Right ventricle myocardium inferior (tissue), 1 donor: ENCODE data around the gene SLC25A11. TPM values are rescaled to one million over a fixed set of nuclear protein-coding genes. Genes with fewer than 3 reads are reported as not detected.
A peak's percentile ranks its signal among the peaks of the same experiment; 100 is the strongest.
"Not testable (repeated sequence)": the region's sequence is repeated elsewhere in the genome, so short reads cannot be mapped to it uniquely, and the experiment has no call there.

Experiments used
- ATAC-seq: fragments of 200-7000 bp; cut with Tn5 transposase; one replicate; pipeline ENCODE4 v1.9.1; 2020; ENCODE audit warnings: mild to moderate bottlenecking, moderate library complexity
- DNase-seq: peaks from one replicate; pipeline ENCODE4 v3.0.0; 2021; ENCODE audit errors: missing footprints
- intact Hi-C: fragments of 100-400 bp; cut with DNase I; formaldehyde crosslinking; loops from one replicate; pipeline ENCODE4 v1.11.0; 2022
- total RNA-seq: library from RNA; stranded (reverse); fragmentation: NEBNext Ultra II Directional; extraction: Animal tissue kit (Norgen Biotek cat#: 25700); gene quantifications from one replicate; pipeline ENCODE4 v1.2.1, GENCODE V29; 2021
- donor health status: DM: no; HTN: yes; CAD: no; lungs with severe emphysema.

Gene SLC25A11
- total RNA-seq, 1 donor from 2014 or later, result 199 TPM

DNA sequence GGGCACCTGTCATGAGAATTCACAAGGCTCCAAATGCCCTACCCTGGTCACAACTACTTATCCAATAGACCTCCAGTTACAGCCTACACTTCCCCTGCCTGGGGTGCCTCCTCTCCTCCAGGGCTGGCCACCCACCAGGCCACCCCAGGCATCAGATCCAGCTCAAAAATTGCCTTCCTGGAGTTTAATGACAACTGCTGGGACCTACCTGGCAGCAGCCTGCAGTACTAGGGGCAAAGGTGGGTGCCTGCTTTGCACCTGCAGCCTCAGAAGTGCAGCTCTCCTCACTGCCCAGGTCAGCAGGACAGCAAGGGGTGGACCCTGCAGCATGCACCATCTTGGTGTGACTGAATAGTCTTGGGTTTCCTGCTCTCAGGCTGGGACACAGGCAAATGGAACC, 4.2 kb downstream of the SLC25A11 start:
- intact Hi-C loops, result no loop called here
- DNase-seq, result no peak
- no peak for ATAC-seq

DNA sequence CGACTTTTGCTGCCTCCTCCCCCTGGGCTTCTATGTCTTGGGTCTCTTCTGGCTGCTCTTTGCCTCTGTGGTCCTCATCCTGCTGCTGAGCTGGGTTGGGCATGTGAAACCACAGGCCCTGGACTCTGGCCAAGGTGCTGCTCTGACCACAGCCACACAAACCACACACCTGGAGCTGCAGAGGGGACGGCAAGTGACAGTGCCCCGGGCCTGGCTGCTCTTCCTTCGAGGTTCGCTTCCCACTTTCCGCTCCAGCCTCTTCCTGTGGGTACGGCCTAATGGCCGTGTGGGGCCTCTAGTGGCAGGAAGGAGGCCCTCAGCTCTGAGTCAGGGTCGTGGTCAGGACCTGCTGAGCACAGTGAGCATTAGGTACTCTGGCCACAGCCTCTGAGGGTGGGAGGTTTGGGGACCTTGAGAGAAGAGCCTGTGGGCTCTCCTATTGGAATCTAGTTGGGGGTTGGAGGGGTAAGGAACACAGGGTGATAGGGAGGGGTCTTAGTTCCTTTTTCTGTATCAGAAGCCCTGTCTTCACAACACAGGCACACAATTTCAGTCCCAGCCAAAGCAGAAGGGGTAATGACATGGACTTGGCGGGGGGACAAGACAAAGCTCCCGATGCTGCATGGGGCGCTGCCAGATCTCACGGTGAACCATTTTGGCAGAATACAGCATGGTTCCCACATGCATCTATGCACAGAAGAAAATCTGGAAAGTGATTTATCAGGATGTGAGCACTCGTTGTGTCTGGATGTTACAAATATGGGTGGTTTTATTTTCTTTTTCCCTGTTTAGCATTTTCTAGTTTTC, 5.5 kb downstream of the SLC25A11 start:
- DNase-seq, result no peak
- intact Hi-C loops, result no loop called here
- peak; percentile 42 for ATAC-seq

DNA sequence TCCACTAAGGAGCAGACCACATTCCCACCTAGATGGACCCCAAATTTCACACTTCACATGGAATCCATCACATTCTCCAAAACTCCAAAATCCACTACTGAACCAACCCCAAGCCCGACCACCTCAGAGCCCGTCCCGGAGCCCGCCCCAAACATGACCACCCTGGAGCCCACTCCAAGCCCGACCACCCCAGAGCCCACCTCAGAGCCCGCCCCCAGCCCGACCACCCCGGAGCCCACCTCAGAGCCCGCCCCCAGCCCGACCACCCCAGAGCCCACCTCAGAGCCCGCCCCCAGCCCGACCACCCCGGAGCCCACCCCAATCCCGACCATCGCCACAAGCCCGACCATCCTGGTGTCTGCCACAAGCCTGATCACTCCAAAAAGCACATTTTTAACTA, 6.2 kb downstream of the SLC25A11 start:
- ATAC-seq, result no peak
- DNase-seq, result no peak
- intact Hi-C loops, result no loop called here

DNA sequence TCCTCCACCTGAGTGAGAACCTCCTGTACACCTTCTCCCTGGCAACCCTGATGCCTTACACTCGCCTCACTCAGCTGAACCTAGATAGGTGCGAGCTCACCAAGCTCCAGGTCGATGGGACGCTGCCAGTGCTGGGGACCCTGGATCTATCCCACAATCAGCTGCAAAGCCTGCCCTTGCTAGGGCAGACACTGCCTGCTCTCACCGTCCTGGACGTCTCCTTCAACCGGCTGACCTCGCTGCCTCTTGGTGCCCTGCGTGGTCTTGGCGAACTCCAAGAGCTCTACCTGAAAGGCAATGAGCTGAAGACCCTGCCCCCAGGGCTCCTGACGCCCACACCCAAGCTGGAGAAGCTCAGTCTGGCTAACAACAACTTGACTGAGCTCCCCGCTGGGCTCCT, 7.1 kb downstream of the SLC25A11 start:
- ATAC-seq (no peak), DNase-seq (no peak)
- intact Hi-C loops, result no loop called here

DNA sequence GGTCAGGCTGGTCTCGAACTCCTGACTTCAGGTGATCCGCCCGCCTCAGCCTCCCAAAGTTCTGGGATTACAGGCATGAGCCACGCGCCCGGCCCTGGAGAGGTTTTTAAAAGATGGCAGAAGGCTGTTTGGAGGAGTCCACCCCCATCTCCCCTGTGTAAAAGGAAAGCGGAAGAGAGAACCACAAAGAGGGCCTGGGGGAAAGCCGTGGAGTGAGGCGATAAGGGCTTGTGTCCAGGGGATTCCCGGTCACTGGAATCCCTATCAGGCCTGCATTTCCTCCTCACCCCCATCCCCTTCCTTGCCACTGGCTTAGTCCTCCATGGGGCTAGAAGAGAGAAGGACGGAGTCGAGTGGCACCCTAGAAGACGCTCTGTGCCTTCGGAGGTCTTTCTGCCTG, 7.9 kb downstream of the SLC25A11 start, which contains the start of gene GP1BA:
Gene GP1BA (plus strand): TSS at position 315 of the 400 bp plus-strand sequence. CDS start 328 bp downstream, outside the sequence.
- no peak for ATAC-seq

DNA sequence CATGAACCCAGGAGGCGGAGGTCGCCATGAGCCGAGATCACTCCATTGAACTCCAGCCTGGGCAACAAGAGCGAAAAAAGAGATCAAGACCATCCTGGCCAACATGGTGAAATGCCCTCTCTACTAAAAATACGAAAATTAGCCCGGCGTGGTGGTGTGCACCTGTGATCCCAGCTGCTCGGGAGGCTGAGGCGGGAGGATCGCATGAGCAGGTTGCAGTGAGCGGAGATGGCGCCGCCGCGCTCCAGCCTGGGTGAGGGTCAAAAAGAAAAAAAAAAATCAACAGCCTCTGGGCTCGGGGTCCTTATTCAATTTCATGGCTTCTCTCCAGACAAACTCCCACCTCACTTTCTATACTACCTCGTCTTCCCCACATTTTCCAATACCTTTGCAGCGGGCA, 11.0 kb downstream of the SLC25A11 start:
- no peak for ATAC-seq
- intact Hi-C loops, result no loop called here
- DNase-seq, result no peak

More for the DNA sequence above, 7.9 kb downstream of the SLC25A11 start, which contains the start of gene GP1BA:
- intact Hi-C loops, result no loop called here
- DNase-seq, result no peak

DNA sequence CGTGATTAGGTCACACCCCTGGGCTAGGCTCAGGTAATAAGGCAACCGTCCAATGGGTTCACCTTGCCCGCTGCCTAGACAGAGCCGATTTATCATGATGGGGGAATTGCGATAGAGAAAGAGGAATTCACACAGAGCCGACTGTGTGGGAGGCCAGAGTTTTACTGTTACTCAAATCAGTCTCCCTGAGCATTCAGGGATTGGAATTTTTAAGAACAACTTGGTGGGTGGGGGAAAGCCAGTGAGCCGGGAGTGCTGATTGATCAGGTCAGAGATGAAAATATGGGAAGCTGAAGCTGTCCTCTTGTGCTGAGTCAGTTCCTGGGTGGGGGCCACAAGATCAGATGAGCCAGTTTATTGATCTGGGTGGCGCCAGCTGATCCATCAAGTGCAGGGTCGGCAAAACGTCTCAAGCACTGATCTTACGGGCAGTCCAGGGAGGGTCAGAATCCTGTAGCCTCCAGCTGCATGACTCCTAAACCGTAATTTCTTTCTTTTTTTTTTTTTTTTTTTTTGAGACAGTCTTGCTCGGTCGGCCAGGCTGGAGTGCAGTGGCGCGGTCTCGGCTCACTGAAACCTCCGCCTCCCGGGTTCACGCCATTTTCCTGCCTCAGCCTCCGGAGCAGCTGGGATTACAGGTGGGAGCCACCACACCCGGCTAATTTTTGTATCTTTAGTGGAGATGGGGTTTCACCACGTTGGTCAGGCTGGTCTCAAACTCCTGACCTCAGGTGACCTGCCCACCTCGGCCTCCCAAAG, 13.1 kb downstream of the SLC25A11 start:
- intact Hi-C loops, DNase-seq, ATAC-seq: not testable (repeated sequence)

DNA sequence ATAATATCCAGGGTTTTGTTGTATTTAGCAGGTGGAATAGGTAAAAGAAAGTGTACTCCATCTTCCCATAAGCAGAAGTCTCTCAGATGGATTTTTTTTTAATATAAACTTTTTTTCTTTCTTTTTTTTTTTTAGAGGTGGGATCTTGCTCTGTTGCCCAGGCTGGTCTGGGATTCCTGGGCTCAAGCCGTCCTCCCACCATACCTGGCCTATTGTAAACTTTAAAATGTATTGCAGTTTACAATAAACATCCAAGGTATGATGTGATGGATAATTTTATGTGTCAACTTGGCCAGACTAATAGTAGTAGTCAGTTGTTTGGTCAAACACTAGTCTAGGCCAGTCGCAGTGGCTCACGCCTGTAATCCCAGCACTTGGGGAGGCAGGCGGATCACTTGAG, 18.5 kb downstream of the SLC25A11 start:
- ATAC-seq (no peak), DNase-seq (no peak)
- intact Hi-C loops, result no loop called here

DNA sequence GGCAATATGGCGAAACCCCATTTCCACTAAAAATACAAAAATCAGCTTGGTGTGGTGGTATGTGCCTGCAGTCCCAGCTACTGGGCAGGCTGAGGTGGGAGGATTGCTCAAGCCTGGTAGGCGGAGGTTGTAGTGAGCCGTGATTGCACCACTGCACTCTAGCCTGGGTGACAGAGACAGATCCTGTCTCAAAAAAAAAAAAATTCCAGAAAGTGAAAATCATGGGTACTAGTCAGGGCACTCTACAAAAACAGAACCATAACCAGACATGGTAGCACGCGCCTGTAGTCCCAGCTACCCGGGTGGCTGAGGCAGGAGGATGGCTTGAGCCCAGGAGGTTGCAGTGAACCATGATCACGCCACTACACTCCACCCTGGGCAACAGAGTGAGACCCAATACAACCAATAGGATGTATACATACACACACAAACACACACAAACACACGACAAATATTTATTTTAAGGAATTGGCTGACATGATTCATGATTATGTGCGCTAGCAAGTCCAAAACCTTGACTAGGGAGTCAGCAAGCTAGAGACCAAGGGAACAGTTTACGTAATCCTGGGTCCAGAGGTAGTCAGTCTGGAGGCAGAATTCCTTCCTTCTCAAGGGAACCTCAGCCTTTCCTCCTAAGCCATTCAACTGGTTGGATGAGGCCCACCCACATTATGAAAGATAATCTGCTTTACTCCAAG, 19.3 kb downstream of the SLC25A11 start:
- DNase-seq (no peak), ATAC-seq (no peak)
- intact Hi-C loops, result no loop called here

DNA sequence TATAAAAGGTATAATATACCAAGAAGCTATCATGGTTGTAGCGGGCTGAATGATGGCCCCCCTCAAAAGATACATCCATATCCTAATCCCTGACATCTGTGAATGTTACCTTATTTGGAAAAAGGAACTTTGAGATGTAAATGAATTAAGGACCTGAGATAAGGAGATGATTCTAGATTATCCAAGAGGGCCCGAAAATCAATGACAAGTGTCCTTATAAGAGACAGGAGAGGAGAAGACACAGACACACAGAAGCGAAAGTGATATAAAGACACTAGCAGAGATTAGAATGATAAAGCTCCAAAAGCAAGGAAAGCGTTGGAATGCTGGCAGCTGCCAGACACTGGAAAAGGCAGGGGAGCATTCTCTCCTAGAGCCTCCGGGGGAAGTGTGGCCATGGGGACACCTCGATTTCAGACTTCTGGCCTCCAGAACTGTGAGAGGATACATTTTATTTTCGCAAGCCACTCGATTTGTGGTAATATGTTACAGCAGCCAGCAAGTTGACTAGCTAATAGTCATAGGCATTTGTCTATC, 20.3 kb downstream of the SLC25A11 start:
- intact Hi-C loops, result no loop called here

DNA sequence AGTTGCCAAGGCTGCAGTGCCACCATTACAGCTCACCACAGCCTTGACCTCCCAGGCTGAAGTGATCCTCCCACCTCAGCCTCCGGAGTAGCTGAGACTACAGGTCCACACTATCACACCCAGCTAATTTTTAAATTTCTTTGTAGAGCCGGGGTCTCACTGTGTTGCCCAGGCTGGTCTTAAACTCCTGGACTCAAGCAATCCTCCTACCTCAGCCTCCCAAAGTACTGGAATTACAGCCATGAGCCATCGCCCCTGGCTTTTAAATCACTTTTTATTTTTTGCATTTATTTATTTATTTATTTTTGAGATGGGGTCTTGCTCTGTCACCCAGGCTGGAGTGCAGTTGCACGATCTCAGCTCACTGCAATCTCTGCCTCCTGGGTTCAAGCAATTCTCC, 25.3 kb downstream of the SLC25A11 start:
- ATAC-seq, DNase-seq, intact Hi-C loops: not testable (repeated sequence)

More for the DNA sequence above, 20.3 kb downstream of the SLC25A11 start:
- ATAC-seq, result no peak
- no peak for DNase-seq

DNA sequence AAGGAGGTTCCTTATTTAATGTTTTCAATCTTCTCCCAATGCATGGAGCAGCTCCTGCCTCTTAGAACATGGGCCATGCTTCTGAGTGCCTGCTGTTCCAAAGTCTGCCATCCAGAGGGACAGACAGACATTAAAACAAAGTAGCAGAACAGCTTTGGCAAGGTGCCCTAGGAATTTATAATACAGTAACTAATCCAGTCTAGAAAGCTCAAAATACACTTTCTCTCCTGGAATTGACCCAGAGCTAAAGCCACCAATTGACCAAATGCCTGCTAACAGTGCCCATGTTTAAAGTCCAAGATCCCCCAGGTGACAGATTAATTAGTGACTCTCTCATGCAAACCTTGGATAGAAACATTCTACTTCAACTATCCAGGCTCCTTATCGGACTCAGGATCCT, 25.9 kb downstream of the SLC25A11 start:
- ATAC-seq (no peak), DNase-seq (no peak)
- intact Hi-C loops, result no loop called here

DNA sequence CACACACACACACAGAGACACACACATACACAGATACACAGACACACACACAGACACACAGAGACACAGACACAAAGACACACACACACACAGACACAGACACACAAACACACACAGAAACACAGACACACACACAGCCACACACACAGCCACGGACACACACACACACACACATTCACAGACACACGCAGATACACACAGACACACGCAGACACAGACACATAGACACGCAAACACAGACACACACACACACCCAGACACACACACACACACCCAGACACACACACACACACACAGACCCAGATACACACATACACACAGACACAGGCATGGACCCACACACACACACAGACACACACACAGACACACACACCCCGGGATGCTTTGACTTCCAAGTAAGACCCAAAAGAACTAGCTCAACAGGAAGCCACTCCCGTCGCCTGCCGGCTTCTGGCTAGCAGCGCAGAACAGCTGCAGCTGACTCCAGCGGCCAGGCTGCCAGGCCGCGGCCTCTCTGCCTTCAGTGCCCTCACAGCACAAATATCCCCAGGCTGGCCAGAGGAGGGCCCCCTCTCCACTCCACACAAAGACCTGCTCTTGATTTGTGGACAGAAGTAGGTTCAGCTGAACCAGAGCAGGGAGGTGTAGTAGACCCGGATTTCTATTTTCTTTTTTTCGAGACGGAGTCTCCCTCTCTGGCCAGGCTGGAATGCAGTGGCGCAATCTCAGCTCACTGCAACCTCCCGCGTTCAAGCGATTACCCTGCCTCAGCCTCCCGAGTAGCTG, 30.9 kb downstream of the SLC25A11 start:
- ATAC-seq (peak; percentile 99), DNase-seq (peak; percentile 94)
- intact Hi-C loops, result loop anchor here (1.0 to 10.0 kb wide), 4 partner anchors 58 to 153 kb away; partner anchors contain the start of genes CAMTA2 and SPAG7

DNA sequence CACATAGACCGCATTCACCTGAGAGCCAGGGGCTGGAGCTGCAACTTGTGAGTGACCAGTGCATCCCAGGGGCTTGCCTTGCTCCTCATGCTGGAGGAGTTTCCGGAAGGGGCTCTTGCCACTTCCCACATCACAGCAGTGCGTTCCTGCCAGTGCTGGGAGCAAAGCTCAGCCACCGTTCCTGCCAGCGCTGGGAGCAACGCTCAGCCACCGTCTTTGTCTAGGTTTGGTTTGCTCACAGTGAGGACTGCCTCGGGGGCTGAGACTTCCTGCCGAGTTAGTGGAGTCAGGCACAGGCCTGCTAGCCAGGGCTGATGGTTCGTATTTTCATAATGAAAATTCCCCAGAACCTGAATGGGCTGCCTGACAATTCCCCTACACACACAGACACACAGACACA, 31.5 kb downstream of the SLC25A11 start:
- intact Hi-C loops, result loop anchor here (5.0 to 10.0 kb wide), 2 partner anchors 59 to 64 kb away; partner anchors contain the start of gene SPAG7
- peak; percentile 24 for ATAC-seq
- no peak for DNase-seq

DNA sequence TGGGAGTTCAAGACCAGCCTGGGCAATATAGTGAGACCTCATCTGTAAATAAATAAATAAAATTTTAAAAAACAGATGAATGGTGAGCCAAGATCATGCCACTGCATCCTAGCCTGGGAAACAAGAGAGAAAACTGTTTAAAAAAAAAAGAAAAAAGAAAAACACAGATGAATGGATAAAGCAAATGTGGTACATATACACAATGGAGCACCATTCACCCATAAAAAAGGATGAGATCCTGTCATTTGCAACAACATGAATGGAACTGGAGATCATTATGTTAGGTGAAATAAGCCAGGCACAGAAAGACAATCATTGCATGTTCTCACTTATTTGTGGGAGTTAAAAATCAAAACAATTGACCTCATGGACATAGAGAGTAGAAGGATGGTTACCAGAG, 33.2 kb downstream of the SLC25A11 start:
- intact Hi-C loops, result loop anchor here (5.0 to 10.0 kb wide), 2 partner anchors 61 to 62 kb away; partner anchors contain the start of gene SPAG7
- DNase-seq, ATAC-seq: not testable (repeated sequence)

DNA sequence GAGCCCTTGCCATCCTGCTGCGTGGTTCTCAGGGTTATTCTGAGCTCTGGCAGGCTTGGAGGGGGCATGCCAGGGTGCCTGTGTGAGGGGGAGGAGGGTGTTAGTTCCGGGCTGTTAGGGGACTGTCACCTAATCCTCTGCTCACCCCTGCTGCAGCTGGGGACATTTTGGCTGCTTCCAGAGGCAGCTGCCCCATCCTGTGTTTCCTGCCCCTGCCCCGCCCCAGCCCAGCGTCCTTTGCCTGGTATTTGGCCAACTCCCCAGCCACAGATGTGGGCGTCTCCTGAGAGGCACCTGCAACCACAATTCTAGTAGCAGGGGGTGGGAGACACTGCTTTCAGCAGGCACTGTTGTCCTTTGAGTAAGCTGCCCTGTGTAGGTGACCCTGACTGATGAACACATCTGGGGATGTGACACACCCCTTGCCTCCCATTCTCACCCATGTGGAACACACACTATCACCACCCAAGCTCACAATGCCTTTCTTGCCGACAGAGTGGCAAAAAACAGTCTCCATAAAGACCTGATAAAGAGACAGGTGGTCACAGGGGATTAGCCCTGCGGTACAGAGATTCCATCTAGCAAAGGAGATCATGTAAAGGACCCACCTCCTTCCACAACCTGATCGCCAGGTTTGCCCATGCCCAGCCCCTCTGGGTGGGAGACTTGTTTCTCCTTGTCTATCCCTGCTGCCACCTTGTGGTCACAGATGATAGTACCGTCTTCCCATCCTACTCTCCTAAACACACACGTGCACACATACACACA, 36.6 kb downstream of the SLC25A11 start, which contains the start of gene CHRNE:
Gene CHRNE (minus strand): TSS at position 48 of the 768 bp plus-strand sequence. CDS start 35 bp downstream, at position 13.
- DNase-seq, result no peak
- intact Hi-C loops, result loop anchor here (2.0 to 10.0 kb wide), 2 partner anchors 58 to 172 kb away; partner anchors contain the start of gene MED11
- ATAC-seq, result peak; percentile 38

DNA sequence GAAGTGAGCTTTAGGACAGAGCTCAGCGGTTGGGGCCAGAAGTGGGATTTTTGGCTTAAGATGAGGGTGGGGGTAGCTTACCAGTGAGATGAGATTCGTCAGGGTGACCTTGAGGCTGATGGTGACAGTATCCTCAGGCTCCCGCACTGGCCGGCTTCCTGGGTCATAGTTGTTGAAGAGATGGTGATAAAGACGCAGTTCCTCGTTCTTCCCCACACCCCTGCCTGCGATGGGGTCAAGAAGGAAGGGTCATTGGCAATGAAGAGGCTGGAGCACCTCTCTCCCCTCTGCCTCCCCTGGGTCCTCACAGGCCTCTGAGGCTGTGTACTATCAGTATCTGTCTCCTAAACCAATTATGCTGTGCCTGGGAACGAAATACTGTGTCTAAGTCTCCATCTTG, 37.3 kb downstream of the SLC25A11 start:
- ATAC-seq (no peak), DNase-seq (no peak)

More for the DNA sequence above, 37.3 kb downstream of the SLC25A11 start:
- intact Hi-C loops, result loop anchor here (2.0 to 10.0 kb wide), 2 partner anchors 58 to 172 kb away; partner anchors contain the start of gene MED11
